A549 (cell line): ENCODE data around the gene GLYAT. TPM values are rescaled to one million over a fixed set of nuclear protein-coding genes. Genes with fewer than 3 reads are reported as not detected.
"Not testable (repeated sequence)": the region's sequence is repeated elsewhere in the genome, so short reads cannot be mapped to it uniquely, and the experiment has no call there.

Source experiments
- ATAC-seq, 2 experiments: fragments of 200-7000 bp in 1 of 2; fragments of >200 bp in 1 of 2; cut with Nextera tagmentation in 1 of 2; cut with Tn5 transposase in 1 of 2; 3 replicates each; pipeline versions ENCODE4 v1.8.0 to v1.9.1; 2018 to 2020; ENCODE audit warnings: mild to moderate bottlenecking in 1 of 2, moderate library complexity in 1 of 2
- CTCF ChIA-PET: fragments of 300-600 bp; sonication (Branson Sonifier 250); formaldehyde crosslinking; extraction: SDS; loops from one replicate; lab custom pipeline; 2021; ENCODE audit warnings: antibody characterized with exemption, inconsistent platforms; lab: Yijun Ruan, JAX
- POLR2A ChIA-PET: fragments of 350-600 bp; formaldehyde crosslinking; extraction: SDS; loops from one replicate; lab custom pipeline; 2021; ENCODE audit warnings: antibody characterized with exemption, inconsistent platforms; lab: Yijun Ruan, JAX
- DNase-seq, 2 experiments: peaks; one replicate each; pipeline versions ENCODE4 v3.0.0 to v3.0.0-alpha.2; 2011 to 2016; ENCODE audit warnings: low read depth in 1 of 2, low spot score in 1 of 2
- FAIRE-seq: peaks from 2 replicates; lab custom pipeline; 2011; peaks lifted over from hg19 to GRCh38; lab: Jason Lieb, UNC
- H3K27ac ChIP-seq, 2 experiments: fragments of >200 bp; sonication (Bioruptor Twin); formaldehyde crosslinking; 3 replicates each; pipeline ENCODE4 v1.5.1; 2016 to 2017
- H3K4me1 ChIP-seq: fragments of >200 bp; sonication (Bioruptor Twin); formaldehyde crosslinking; 3 replicates; pipeline ENCODE4 v1.6.1; 2016
- H3K4me2 ChIP-seq: fragments of >200 bp; sonication (Bioruptor Twin); formaldehyde crosslinking; 3 replicates; pipeline ENCODE4 v1.6.1; 2016
- H3K4me3 ChIP-seq: fragments of >200 bp; sonication (Bioruptor Twin); formaldehyde crosslinking; 3 replicates; pipeline ENCODE4 v1.5.1; 2016
- H3K9me3 ChIP-seq: fragments of >200 bp; sonication (Bioruptor Twin); formaldehyde crosslinking; 3 replicates; pipeline ENCODE4 v1.6.1; 2016
- BHLHE40 ChIP-seq: IDR thresholded peaks from 2 replicates; pipeline ENCODE4 v1.6.1; 2012; ENCODE audit warnings: low read depth, low read length, inconsistent platforms
- CEBPB ChIP-seq, 2 experiments: fragments of >200 bp in 1 of 2; sonication (Bioruptor Twin) in 1 of 2; formaldehyde crosslinking in 1 of 2; IDR thresholded peaks; 2 replicates each; pipeline ENCODE4 v1.6.1; 2012 to 2016
- CHD4 ChIP-seq: fragments of 200-600 bp; sonication (generic); IDR thresholded peaks from 2 replicates; pipeline ENCODE4 v1.6.1; 2016; ENCODE audit warnings: antibody characterized with exemption, mild to moderate bottlenecking, borderline replicate concordance
- EHF ChIP-seq: fragments of 250-450 bp; sonication (Bioruptor Pico); IDR thresholded peaks from 2 replicates; pipeline ENCODE4 v1.5.0; 2020; ENCODE audit warnings: mild to moderate bottlenecking
- EP300 ChIP-seq, 2 experiments: fragments of >200 bp; sonication (Bioruptor Twin); formaldehyde crosslinking; IDR thresholded peaks; 2 replicates in 1 of 2; 3 replicates in 1 of 2; pipeline ENCODE4 v1.6.1; 2016 to 2017
- ESRRA ChIP-seq: fragments of 150-350 bp; IDR thresholded peaks from 2 replicates; pipeline ENCODE4 v1.6.1; 2014; ENCODE audit warnings: mild to moderate bottlenecking, low read length, borderline replicate concordance
- FOSL2 ChIP-seq, 2 experiments: fragments of 450-650 bp in 1 of 2; fragments of >200 bp in 1 of 2; sonication (Bioruptor Twin) in 1 of 2; formaldehyde crosslinking; IDR thresholded peaks; 2 replicates each; pipeline versions ENCODE4 v1.5.0 to v1.6.1; 2016 to 2020; ENCODE audit warnings: mild to moderate bottlenecking in 1 of 2, moderate library complexity in 1 of 2
- GATA3 ChIP-seq: IDR thresholded peaks from 2 replicates; pipeline ENCODE4 v1.6.1; 2012; ENCODE audit warnings: borderline replicate concordance
- HDAC2 ChIP-seq: fragments of 200-600 bp; sonication (generic); IDR thresholded peaks from 2 replicates; pipeline ENCODE4 v1.6.1; 2016
- HOXB5 ChIP-seq: fragments of 250-450 bp; sonication (Bioruptor Pico); IDR thresholded peaks from 2 replicates; pipeline ENCODE4 v1.5.0; 2020; ENCODE audit warnings: mild to moderate bottlenecking, moderate library complexity
- JUN ChIP-seq, 2 experiments: fragments of >200 bp; sonication (Bioruptor Twin); formaldehyde crosslinking; IDR thresholded peaks; 2 replicates in 1 of 2; 3 replicates in 1 of 2; pipeline ENCODE4 v1.6.1; 2016 to 2017
- MAFK ChIP-seq: fragments of 450-650 bp; IDR thresholded peaks from 2 replicates; pipeline ENCODE4 v1.6.1; 2014; ENCODE audit not compliant: partially characterized antibody
- RAD21 ChIP-seq, 2 experiments: fragments of >200 bp in 1 of 2; sonication (Bioruptor Twin) in 1 of 2; formaldehyde crosslinking in 1 of 2; IDR thresholded peaks in 1 of 2; conservative IDR thresholded peaks in 1 of 2; 2 replicates in 1 of 2; 3 replicates in 1 of 2; pipeline ENCODE4 v1.6.1; 2012 to 2018; ENCODE audit warnings: inconsistent platforms in 1 of 2
- RARB ChIP-seq: fragments of 250-450 bp; sonication (Bioruptor Pico); IDR thresholded peaks from 2 replicates; pipeline ENCODE4 v1.8.0; 2021; ENCODE audit warnings: mild to moderate bottlenecking, moderate library complexity
- RNF2 ChIP-seq: fragments of 200-600 bp; sonication (generic); IDR thresholded peaks from 2 replicates; pipeline ENCODE4 v1.6.1; 2016; ENCODE audit warnings: low read depth, mild to moderate bottlenecking, antibody characterized with exemption, moderate library complexity, borderline replicate concordance
- TP53 ChIP-seq: fragments of 250-450 bp; sonication (Bioruptor Pico); IDR thresholded peaks from 2 replicates; pipeline ENCODE4 v1.5.0; 2021; ENCODE audit warnings: mild to moderate bottlenecking, moderate library complexity
- ZNF302 ChIP-seq: fragments of 250-450 bp; sonication (Bioruptor Pico); IDR thresholded peaks from 2 replicates; pipeline ENCODE4 v1.9.0; 2021; ENCODE audit warnings: inconsistent platforms, mild to moderate bottlenecking, moderate library complexity
- WGBS: methylation state at CpG from one replicate; pipeline ENCODE4 v1.1.6; 2017; ENCODE audit errors: missing lambda C conversion rate; 5-methylcytosine and 5-hydroxymethylcytosine counted together
- polyA plus RNA-seq, 4 experiments: library from polyadenylated mRNA; depleted of rRNA in 3 of 4; stranded (reverse); fragments of >200 nt; fragmentation: RNase III in 1 of 4; extraction: RNeasy Plus Mini Kit Qiagen cat#74134 plus additional on column Dnase treatment in 1 of 4; gene quantifications; 2 replicates in 3 of 4; 3 replicates in 1 of 4; pipeline ENCODE4 v1.2.3, GENCODE V29; 2011 to 2017
- TF ChIP-seq, protein P1 (sequence below): fragments of 150-350 bp; IDR thresholded peaks from 2 replicates; pipeline ENCODE4 v1.6.1; 2014; ENCODE audit warnings: low read depth, mild to moderate bottlenecking, low read length
- TF ChIP-seq, protein P2 (sequence below): IDR thresholded peaks from 2 replicates; pipeline ENCODE4 v1.6.1; 2012
- TF ChIP-seq, protein P3 (sequence below): fragments of >200 bp; sonication (Bioruptor Twin); formaldehyde crosslinking; IDR thresholded peaks from 2 replicates; pipeline ENCODE4 v1.6.1; 2016

The GLYAT gene
- polyA plus RNA-seq, 2 of the 4 experiments (the other 2 are of a cell fraction): not detected

DNA sequence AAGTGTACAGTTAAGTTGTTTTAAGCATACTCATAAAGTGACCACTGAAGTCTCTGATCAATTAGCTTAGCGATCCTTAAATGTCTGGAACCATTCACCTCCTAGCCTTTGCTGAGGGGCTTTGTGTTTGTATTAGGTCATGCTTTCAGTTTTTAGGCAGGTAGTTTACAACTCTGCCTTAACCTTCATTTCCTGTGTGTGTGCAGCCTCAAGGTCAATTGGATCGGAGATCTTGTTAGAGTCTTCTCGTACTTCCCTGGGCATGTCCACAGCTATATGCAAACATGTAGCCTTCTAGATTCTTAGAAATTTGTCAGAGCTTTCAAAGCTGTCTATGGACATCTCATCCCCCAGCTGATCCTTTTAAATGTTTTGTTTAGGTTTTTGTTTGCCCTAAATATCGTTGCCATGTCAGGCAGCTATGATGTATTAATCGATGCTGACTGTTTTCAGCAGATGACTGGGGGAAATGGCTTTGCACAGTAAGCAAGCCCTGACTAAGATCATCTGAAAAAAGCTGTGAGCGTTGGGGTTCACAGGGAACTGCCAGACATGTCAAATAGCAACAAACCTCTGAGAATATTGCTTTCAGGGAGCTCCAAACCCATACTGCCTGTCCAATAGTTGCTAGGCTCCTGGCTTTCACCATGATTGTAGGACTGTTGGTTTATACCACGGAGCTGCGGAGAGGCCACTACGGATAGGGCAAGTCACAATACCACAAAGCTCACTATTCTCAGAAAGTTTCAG, 45.6 kb downstream of the GLYAT start:
- ATAC-seq: no peak
- no peak for DNase-seq
- FAIRE-seq: no peak
- H3K4me3 ChIP-seq: no peak overlapping the region
- POLR2A ChIA-PET: no interaction called here
- no peaks in the 10 kb centered on the region for H3K4me1 ChIP-seq
- CTCF ChIA-PET: interaction anchor here (0.7 to 1.1 kb wide), 5 partner anchors 8 to 486 kb away, joined by 3 to 4 read pairs (median 3); partner anchors contain the start of gene DTX4
- WGBS: 25% methylated on average over 9 of the region's 9 CpGs
- TF ChIP-seq GATA3 (no peak), JUN (IDR thresholded peaks at IDR 0.05) (no peak), ESRRA (no peak), BHLHE40 (no peak)
- TF ChIP-seq, protein P1, sequence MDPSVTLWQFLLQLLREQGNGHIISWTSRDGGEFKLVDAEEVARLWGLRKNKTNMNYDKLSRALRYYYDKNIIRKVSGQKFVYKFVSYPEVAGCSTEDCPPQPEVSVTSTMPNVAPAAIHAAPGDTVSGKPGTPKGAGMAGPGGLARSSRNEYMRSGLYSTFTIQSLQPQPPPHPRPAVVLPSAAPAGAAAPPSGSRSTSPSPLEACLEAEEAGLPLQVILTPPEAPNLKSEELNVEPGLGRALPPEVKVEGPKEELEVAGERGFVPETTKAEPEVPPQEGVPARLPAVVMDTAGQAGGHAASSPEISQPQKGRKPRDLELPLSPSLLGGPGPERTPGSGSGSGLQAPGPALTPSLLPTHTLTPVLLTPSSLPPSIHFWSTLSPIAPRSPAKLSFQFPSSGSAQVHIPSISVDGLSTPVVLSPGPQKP: no peak
- TF ChIP-seq, protein P2, sequence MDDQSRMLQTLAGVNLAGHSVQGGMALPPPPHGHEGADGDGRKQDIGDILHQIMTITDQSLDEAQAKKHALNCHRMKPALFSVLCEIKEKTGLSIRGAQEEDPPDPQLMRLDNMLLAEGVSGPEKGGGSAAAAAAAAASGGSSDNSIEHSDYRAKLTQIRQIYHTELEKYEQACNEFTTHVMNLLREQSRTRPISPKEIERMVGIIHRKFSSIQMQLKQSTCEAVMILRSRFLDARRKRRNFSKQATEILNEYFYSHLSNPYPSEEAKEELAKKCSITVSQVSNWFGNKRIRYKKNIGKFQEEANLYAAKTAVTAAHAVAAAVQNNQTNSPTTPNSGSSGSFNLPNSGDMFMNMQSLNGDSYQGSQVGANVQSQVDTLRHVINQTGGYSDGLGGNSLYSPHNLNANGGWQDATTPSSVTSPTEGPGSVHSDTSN: no peak
- H3K4me2 ChIP-seq: no peak overlapping the region
- no peak overlapping the region for H3K27ac ChIP-seq
- H3K9me3 ChIP-seq: no peaks in the 10 kb centered on the region

DNA sequence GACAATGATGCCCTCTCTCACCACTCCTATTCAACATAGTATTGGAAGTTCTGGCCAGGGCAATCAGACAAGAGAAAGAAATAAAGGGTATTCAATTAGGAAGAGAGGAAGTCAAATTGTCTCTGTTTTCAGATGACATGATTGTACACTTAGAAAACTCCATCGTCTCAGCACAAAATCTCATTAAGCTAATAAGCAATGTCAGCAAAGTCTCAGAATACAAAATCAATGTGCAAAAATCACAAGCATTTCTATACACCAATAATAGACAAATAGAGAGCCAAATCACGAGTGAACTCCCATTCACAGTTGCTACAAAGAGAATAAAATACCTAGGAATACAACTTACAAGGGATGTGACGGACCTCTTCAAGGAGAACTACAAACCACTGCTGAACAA, 49.1 kb downstream of the GLYAT start:
- H3K4me3 ChIP-seq, DNase-seq, H3K4me1 ChIP-seq, H3K4me2 ChIP-seq, FAIRE-seq, H3K9me3 ChIP-seq, POLR2A ChIA-PET, H3K27ac ChIP-seq, ATAC-seq: not testable (repeated sequence)
- WGBS: 39% methylated on average over 3 of the region's 3 CpGs
- peak; percentile 58 for TF ChIP-seq MAFK
- CTCF ChIA-PET: interaction anchor here (1.1 kb wide), 1 partner anchor 476 kb away, joined by 3 read pairs; no protein-coding TSS in a partner anchor

DNA sequence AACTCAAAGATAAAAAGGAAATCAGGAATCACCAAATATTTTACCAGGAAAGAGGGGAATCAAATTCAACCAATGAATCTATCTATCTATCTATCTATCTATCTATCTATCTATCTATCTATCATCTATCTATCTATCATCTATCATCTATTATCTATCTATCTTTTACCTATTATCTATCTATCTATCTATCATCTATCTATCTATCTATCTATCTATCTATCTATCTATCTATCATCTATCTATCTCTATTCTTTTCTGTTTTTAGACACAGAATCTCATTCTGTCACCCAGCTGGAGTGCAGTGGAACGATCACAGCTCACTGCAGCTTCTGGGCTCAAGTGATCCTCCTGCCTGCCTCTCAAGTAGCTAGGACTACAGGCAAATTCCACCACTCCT, 54.2 kb downstream of the GLYAT start:
- 0% methylated on average over 1 of the region's 1 CpG for WGBS
- H3K9me3 ChIP-seq, H3K4me2 ChIP-seq, H3K4me3 ChIP-seq, DNase-seq, H3K4me1 ChIP-seq, H3K27ac ChIP-seq, FAIRE-seq, POLR2A ChIA-PET, ATAC-seq: not testable (repeated sequence)
- CTCF ChIA-PET: interaction anchor here (0.9 to 2.4 kb wide), 6 partner anchors 9 to 101 kb away, joined by 3 to 17 read pairs (median 4); no protein-coding TSS in a partner anchor

DNA sequence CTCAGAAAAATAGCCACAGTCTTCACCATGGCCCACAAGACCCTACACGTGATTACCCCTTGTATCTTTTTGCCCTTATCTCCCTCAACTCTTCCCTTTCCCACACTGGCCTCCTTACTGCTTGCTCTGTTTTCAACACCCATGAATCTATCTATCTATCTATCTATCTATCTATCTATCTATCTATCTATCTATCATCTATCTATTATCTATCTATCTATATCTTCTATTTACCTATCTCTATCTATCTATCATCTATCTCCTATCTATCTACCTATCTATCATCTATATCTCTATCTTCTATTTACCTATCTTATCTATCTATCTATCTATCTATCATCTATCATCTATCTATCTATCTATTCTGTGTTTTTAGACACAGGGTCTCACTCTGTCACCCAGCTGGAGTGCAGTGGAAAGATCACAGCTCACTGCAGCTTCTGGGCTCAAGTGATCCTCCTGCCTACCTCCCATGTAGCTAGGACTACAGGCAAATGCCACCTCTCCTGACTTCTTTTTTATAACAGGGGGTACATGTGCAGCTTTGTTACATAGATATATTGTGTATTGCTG, 55.1 kb downstream of the GLYAT start:
- H3K9me3 ChIP-seq: no peaks in the 10 kb centered on the region
- H3K27ac ChIP-seq: no peak overlapping the region
- H3K4me2 ChIP-seq: no peak overlapping the region
- WGBS: 0% methylated on average over 1 of the region's 1 CpG
- DNase-seq (no peak), ATAC-seq (no peak), FAIRE-seq (no peak)
- POLR2A ChIA-PET: no interaction called here
- CTCF ChIA-PET: interaction anchor here (0.9 to 2.4 kb wide), 4 partner anchors 14 to 100 kb away, joined by 3 to 17 read pairs (median 6); no protein-coding TSS in a partner anchor
- TF ChIP-seq EP300 (IDR thresholded peaks at IDR 0.05) (no peak), CHD4 (no peak), HOXB5 (CRISPR knock-in tag) (no peak), EHF (no peak), CEBPB (IDR thresholded peaks at IDR 0.05) (no peak), RARB (CRISPR knock-in tag) (no peak), RNF2 (no peak), ZNF302 (CRISPR knock-in tag) (no peak), FOSL2 (IDR thresholded peaks at IDR 0.05) (no peak), FOSL2 (CRISPR knock-in tag; IDR thresholded peaks at IDR 0.05) (no peak), TP53 (CRISPR knock-in tag) (no peak), RAD21 (conservative IDR thresholded peaks at IDR 0.05 in 1 of 2, IDR thresholded peaks at IDR 0.05 in 1 of 2) (no peak), ESRRA (no peak), HDAC2 (no peak)
- TF ChIP-seq, protein P3, sequence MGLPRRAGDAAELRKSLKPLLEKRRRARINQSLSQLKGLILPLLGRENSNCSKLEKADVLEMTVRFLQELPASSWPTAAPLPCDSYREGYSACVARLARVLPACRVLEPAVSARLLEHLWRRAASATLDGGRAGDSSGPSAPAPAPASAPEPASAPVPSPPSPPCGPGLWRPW: no peak
- TF ChIP-seq, all 56 proteins: peak for 0
- Histone ChIP-seq H3K4me1 (0 out of 3 replicates have a peak, but pooled peaks cover 3% of the 10 kb centered on the region), H3K4me3 (no peak overlapping the region)
